NCI-H82 treated with DMSO at 0.1 percent for 48 hours (cell line): ENCODE data around the gene INPP5D.
"Not testable (repeated sequence)": the region's sequence is repeated elsewhere in the genome, so short reads cannot be mapped to it uniquely, and the experiment has no call there.

ENCODE experiments used
- DNase-seq: peaks from one replicate; lab custom pipeline; 2025; ENCODE audit not compliant: unreplicated experiment; lab: John Stamatoyannopoulos, UW

INPP5D gene

DNA sequence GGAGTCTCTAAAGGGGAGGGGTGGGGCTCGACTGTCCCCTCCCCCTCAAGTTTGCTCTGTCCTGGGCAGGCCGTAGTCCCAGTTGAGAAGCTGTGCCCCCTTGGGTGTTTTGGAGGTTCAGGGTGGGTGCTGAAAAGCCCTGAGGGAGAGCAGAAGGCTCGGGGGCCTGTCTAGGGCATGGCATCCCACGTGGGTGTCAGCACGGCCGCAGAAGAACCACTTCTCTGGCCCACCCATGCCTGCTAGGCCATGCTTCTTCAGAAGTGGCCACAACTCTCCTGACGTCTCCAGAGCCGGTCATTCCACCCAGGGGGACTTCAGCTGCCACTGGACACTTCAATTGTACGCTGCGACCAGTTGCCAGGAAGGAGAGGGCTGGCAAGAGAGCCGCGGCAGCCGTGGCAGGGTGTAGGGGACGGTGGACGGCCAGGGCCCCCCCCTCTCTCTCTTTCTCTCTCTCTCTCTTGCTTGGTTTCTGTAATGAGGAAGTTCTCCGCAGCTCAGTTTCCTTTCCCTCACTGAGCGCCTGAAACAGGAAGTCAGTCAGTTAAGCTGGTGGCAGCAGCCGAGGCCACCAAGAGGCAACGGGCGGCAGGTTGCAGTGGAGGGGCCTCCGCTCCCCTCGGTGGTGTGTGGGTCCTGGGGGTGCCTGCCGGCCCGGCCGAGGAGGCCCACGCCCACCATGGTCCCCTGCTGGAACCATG lies at the start of gene INPP5D:
Gene INPP5D, plus strand, starts transcription at position 546 of the 704 bp plus-strand sequence. Its CDS starts 137 bp downstream, at position 683.
- DNase-seq = no peak

DNA sequence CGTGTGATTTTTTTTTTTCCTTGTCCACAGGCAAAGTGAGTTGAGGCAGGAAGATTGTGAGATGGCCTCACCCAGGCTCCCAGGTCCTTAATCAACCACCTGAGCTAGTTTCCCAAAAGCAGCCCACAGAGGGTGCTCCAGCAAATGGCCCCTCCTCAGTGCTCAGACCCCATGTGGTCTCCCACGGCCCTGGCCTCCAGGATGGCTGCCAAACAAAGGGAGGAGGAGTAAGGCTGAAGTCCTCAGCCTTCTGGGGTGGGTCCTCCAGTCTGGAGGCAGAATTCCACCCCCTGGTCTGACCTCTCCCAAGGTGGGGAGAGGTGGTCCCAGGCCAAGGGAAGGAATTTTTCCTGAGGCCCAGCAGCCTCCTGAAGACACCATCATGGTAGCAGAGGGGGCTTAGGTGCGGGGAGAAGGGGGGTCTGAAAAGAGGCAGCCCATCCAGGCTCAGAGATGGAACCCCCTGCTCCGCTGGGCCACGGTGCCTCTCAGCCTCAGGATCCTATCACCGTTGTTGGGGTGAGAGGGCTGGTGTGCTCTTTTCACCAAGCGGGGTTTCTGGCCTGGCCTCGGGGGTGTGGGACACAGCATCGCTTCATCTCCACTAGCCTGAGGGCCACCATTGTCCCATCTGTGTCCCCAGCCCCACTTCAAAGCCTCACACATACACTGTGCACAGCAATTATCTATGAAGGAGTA lies 49.4 kb upstream of the INPP5D start:
- no peak for DNase-seq

DNA sequence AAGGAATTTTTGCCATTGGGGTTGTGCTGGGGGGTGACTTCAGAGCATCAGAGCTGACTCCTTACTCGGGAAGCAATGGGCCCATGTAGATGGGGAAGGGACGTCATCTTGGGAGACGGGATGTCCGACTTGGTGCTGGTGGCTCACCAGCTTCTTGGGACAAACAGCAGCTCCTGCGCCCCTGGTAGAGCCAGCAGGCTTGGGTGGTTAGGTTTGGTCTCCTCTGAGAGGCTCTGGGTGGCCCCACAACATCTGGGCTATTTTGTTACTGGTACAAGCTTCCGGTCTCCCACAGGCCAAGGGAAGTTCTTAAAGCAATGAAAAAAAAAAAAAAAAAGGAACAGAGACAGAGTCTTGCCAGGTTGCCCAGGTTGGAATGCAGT lies 48.9 kb upstream of the INPP5D start:
- DNase-seq = no peak

DNA sequence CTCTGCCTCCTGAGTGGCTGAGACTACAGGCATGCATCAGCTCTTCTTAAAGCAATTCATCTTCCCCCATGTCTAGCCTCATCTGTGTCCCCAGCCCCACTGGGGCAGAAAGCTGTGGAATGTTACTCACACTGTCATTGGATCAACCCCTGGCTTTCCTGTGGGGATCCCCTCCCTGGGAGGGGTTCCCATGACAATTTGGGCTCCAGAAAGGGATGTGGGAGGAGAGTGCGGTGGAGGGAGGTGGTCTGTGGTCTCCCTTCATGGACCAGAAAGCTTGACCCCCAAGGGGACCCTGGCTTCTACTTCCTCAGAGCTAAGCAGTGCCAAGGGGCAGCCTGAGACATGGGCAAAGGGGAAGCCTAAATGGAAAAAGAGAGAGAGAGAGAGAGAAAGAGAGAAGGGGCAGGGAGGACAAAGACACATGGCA lies 48.4 kb upstream of the INPP5D start:
- DNase-seq = no peak

DNA sequence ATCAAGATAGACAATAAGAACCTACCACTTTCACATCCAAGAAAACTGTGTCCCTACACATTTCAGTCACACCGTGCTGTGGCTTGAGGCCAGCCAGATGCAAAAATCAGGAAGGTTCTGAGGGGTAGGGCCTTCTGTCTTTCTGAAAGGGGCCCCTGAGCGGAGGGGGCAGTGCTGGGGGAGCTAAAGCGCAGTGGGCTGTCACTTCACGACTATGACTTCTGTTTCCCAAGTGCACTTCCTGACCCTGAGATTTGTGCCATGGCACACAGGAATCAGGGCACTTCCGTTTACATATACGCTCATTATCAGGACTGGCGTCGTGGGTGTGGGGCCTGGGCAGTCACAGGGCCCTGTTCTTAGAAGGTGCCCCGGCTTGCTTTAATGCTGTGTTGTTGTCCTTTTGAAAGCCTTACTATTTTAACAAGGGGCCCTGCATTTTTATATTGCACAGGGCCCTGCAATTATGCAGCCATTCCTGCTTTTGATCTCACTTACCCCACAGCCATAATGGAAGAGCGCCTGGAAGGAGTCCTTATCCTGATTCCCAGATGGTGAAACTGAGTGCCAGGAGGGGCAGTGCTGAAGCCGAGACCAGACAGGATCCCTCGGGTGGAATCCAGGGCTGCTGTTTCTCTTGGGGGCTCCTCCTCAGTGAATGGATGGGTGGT lies 47.7 kb upstream of the INPP5D start:
- DNase-seq = no peak

DNA sequence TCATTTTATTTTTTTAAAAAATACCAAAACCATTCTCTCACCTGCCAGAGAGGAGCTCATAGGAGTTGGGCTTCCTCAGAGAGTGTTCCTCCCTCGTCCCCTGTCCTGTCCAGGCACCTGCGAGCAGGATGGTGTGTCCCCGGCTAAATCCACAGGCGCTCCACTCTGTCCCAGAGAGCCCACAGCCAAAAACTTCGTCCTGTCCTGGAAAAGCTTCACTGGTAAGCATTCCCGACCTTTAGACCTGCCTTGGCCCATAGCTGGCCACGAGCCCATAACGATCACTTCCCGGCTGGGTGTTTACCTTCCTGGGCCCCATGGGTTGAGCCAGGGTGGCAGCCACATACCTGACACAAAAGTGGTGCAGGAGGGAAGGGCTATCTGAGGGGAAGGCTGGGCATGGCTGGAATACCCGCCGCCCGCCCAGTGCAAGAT lies 47.1 kb upstream of the INPP5D start, which contains the start of gene NGEF:
Gene NGEF, minus strand, starts transcription at position 230 of the 435 bp plus-strand sequence. CDS start 38,366 bp downstream, outside the sequence.
- no peak for DNase-seq

DNA sequence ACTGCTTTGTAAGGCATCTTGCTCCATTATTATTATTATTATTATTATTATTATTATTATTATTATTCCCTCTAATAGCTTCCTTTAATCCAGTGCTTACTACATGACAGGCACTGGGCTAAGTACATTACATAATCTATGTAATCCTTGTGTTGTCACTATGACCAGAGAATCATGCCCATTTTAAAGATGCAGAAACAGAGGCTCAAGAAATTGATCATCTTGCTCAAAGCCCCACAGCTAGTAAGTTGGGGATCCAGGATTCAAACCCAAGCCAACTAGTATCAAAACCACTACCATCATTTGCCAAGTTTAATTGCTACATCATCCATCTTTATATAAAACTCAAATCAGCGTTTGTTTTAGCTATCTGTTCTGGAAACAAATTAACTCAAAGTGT lies 46.5 kb upstream of the INPP5D start:
- no peak for DNase-seq

DNA sequence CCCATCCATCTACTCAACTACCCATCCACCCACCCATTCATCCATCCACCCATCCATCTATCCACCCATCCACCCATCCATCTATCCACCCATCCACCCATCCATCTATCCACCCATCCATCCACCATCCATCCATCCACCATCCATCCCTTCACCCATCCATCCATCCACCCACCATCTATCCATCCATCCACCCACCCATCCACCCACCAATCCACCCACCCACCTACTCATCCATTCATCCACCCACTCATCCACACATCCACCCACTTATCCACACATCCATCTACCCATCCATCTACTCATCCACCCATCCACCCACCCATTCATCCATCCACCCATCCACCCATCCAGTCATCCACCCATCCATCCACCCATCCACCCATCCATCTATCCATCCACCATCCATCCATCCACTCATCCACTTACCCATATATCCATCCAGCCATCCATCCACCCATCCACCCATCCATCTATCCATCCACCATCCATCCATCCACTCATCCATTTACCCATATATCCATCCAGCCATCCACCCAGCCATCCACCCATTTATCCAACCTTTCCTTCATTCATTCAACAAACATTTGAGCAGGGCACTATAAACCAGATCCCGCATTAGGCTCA lies 45.0 kb upstream of the INPP5D start:
- no peak for DNase-seq

DNA sequence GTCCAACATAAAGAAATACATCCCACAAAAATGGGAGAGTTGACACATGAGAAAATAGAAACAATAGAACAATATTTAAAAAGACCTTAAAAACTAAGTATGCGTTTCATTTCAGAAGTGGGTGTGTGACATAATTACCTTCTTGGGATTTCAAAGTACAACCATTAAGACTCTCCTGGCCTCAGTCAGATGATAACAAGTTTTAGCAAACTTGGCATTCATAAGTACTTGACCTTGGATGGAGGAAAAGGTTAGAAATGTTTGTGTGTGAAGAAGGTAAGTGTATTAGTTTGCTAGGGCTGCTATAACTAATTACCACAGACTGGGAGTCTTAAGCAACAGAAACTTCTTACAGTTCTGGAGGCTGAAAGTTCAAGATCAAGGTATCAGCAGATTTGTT lies 42.2 kb upstream of the INPP5D start:
- DNase-seq = no peak

DNA sequence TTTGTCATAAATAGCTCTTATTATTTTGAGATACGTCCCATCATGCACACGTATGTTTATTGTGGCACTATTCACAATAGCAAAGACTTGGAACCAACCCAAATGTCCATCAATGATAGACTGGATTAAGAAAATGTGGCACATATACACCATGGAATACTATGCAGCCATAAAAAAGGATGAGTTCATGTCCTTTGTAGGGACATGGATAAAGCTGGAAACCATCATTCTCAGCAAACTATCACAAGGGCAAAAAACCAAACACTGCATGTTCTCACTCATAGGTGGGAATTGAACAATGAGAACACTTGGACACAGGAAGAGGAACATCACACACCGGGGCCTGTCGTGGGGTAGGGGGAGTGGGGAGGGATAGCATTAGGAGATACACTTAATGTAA lies 40.5 kb upstream of the INPP5D start:
- DNase-seq = not testable (repeated sequence)

DNA sequence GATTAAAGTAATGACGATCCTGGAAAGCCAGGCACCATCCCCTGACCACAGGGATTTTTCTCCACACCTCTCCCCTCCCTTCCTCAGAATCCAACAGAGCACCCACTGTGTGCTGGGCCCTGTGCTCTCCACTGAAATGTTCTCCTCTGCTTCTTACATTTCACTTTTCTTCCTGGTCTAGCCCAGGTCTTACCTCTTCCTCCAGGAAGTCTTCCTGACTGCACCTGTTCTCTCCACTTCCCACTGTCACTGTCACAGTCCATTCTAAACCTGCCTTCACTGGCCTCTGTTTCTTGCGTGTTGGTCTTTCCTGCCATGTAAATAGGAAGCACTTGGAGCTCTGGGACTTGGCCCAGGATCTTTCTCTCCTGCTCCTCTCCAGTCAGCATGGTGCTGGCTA lies 39.7 kb upstream of the INPP5D start:
- DNase-seq = no peak

DNA sequence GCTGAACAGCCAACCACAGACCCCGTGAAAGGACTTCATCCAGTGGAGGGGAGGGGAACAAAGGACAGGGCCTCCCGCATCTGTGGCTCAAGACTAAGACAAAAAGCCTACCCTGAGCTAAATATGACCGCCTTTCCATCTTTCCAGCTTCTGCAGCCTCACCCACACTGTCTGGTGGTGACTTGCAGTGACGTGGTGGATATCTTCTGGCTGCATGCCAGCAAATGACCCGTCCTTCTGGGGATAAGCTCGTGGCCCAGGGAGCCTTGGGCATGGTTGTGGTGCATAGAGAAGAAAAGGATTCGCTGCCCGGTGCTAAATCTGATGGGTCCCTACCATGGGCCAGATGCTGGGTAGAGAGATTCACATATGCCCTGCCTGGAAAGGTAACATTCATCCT lies 38.4 kb upstream of the INPP5D start:
- no peak for DNase-seq

DNA sequence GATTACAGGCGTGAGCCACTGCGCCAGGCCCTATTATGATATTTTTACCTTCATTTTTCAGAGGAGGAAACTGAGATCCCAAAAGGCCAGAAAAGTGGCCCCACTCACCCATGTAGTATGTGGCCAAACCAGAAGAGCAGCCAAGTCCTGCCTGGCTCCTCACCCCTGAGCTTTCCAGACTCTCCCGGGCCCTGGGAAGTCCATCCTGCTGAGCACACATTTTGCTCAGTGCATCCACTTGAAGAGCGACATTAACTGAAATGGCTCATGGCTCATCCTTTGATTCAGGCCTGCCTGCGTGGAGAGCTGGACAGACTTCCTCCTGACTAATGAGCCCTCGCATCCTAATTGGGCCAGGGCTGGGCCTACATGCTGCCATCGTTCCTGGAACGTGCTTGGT lies 37.6 kb upstream of the INPP5D start:
- DNase-seq = no peak

DNA sequence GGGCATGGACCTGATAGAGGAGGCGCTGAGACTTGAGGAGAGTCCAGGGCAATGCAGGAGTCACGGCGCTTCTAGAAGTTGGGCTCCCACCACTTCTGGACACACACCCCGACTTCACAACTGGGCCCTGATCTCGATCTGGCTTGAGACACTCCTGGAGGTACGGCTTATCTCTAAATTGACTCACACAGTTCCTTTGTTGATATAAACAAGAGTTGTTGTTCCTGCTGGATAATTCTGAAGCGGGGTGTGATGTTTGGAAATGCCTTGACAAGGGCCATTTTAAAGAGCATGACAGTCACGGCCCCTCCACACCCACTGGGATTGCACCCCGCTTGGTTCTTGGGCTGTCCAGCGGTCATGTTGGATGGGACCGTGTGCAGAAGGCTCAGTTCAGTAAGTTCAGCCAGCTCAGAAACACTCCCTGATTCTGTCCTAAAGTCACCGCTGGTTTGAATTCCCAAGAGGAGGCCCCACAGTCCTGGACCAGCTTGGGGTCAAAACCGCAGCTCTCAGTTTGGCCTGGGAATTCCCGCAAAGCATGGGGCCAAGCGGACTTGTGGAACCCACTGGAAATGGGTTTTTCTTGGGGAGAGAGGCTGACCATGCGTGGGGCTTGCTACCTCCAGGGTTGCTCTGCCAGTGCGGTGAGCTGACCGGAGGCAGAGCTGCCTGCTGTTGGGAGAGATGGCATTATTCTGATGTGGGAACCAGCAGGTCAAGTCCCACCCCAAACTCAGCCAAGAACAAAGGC lies 37.0 kb upstream of the INPP5D start:
- no peak for DNase-seq

DNA sequence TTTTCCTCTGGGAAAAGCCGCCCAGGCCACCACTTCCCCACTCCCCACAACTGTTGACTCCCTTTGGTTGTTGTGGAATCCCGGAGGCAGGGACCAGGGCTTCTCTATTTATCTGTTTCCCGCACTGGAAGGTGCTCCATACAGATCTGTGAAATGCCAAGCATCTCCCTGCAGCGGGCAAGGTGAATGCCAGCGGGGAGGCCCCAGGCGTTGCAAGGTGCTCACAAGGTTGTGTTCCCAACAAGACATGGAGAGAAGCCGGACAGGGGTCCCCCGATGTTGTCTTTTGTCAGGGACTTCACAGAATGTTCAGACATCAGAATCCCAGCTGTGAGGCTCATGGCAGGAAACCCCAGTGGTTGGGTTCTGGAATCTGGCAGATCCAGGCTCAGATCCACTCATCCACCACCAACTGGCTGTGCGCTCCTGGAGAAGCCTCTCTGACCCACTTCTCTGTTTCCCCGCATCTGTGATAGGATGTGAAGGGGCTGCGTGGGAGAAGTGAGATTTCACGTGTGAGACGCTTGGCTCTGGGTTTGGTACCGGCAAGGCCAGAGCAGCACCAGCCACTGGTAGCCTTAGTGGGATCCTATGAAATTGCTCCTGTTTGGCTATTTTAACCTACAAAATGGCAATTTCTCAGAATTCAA lies 36.3 kb upstream of the INPP5D start:
- no peak for DNase-seq

DNA sequence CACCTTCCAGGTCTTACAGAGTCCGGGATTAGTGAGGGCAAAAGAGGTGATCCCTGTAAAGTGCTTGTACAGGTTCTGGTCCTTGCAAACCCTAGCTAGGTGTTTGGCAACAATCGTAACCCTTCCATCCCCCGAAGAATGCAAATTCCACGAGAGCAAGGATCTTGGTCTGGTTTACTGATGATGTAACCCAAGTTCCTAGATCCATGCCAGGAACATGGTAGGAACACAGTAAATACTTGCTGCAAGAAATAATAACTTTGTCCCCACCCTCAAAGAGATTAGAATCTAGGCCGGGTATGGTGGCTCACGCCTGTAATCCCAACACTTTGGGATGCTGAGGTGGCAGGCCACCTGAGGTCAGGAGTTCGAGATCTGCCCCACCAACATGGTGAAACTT lies 34.4 kb upstream of the INPP5D start:
- DNase-seq = no peak

DNA sequence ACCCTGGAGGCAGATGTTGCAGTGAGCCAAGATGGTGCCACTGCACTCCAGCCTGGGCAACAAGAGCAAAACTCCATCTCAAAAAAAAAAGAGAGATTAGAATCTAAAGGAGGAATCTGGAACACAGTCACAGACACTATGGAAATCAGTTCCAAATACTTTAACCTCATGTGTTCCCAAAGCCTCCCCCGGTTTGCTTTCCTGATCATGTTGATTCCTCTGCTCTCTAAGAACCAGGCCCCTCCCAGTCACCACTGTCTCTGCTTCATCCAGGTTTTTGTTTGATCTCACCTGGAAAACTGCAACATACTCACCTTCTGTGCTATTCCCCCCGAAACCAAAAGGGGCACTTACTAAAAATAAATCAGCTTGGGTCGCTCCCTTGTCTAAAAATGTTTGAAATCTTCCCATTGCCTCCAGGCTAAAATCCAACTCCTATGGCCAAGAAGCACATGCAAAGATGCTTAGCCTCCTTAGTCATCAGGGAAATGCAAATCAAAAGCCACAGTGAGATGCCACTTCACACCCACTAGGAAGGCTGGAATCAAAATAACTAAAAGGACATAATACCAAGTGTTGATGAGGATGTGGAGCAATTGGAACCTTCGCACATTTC lies 33.8 kb upstream of the INPP5D start:
- no peak for DNase-seq

DNA sequence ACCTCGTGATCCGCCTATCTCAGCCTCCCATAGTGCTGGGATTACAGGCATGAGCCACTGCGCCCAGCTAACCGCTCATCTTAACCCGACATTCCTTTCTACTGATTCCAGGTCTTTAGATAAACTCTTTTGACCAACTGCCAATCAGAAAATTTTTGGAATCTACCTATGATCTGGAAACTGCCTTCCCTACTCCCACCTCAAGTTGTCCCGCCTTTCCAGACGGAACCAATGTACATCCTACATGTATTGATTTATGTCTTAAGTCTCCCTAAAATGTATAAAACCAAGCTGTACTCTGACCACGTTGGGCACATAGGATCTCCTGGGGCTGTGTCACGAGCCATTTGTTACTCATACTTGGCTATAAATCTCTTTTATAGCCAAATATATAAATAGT lies 30.8 kb upstream of the INPP5D start:
- DNase-seq = no peak

DNA sequence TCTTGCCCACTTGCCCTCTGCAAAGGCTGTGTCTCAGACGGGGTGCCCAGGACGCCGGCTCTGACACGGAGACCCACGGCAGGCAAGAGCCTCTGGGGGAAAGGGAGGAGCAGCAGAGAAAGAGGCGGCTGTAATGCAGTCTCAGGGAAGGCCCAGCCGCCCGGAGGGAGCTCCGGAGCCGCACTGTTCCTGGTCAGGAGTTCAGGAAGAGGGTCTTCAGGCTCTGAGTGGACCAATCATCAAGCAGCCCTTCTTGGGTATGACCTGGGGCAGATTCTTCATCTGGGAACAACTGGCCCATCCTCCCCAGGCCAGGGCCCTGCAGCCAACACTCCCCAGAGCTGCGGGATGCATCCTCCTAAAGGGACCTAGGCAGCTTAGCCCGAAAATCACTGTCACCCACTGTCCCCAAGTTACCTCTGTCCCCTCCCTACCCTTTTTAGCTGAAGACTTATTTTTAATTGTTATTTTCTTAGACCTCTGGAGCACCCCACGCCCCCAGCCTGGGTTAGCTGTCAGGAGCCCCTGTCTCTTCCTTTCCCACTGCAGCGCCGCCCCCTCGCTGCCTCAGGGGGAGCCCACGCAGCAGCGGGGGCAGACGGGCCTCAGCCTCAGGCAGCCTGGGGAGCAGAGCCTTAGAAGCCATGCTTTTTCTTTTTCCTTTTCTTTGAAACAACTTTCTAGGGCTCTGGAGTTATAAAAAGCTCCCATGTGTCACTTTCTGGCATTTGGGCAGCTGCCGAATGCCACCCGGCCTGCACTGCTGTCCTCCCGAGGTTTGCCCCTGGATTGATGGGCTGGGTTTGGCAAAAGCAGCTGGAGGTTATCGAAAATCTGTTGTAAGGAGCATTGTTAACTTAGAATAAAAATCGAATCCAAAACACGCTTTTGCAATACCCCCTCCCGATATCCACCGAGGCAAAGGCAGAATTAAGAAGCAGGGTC lies 28.3 kb upstream of the INPP5D start:
- no peak for DNase-seq
